Naive thymus-derived CD8-positive, alpha-beta T cell (primary cell): ENCODE measurements around the gene DENND2C. TPM values are rescaled to one million over a fixed set of nuclear protein-coding genes. Genes with fewer than 3 reads are reported as not detected.

ENCODE experiments used
- ATAC-seq, 2 donors: fragments of 150-1000 bp; cut with Tn5 transposase in 1 of 2; sonication (Bioruptor Pico), chemical (Tn5 transposase) in 1 of 2; 1 replicate in 1 of 2; 2 replicates in 1 of 2; pipeline ENCODE4 v1.10.0; 2021; ENCODE audit warnings: mild to moderate bottlenecking in 2 of 2, moderate library complexity in 2 of 2
- POLR2A ChIA-PET: fragments of 350-600 bp; sonication (Branson Sonifier 250); formaldehyde crosslinking; loops from one replicate; lab custom pipeline; 2021; ENCODE audit warnings: antibody characterized with exemption; lab: Charles Lee
- DNase-seq, 10 donors: peaks; one replicate each; pipeline versions ENCODE4 v3.0.0 to v3.0.0-alpha.2; 2020 to 2022
- H3K27ac Mint-ChIP-seq, 10 donors: one replicate each; pipeline ENCODE4 v1.8.0; 2020 to 2022; ENCODE audit warnings: mild to moderate bottlenecking in 10 of 10, mixed read lengths in 10 of 10, moderate library complexity in 4 of 10, inconsistent platforms in 1 of 10
- H3K27me3 Mint-ChIP-seq, 5 donors: one replicate each; pipeline ENCODE4 v1.8.0; 2021 to 2022; ENCODE audit warnings: mixed read lengths in 5 of 5
- H3K36me3 Mint-ChIP-seq, 3 donors: one replicate each; pipeline ENCODE4 v1.8.0; 2020 to 2022; ENCODE audit warnings: mixed read lengths in 3 of 3, mild to moderate bottlenecking in 2 of 3, inconsistent platforms in 1 of 3
- H3K4me1 Mint-ChIP-seq, 4 donors: one replicate each; pipeline ENCODE4 v1.8.0; 2021 to 2022; ENCODE audit warnings: mixed read lengths in 4 of 4
- H3K4me3 Mint-ChIP-seq, 10 donors: one replicate each; pipeline ENCODE4 v1.8.0; 2020 to 2022; ENCODE audit warnings: mild to moderate bottlenecking in 10 of 10, mixed read lengths in 10 of 10, moderate library complexity in 6 of 10, inconsistent platforms in 1 of 10
- H3K9me3 Mint-ChIP-seq, 9 donors: one replicate each; pipeline ENCODE4 v1.8.0; 2020 to 2022; ENCODE audit warnings: mixed read lengths in 9 of 9, mild to moderate bottlenecking in 3 of 9, inconsistent platforms in 1 of 9, moderate library complexity in 1 of 9
- polyA plus RNA-seq, 3 donors: library from polyadenylated mRNA; unstranded; fragments of 300-500 nt; fragmentation: Illumina TruSeq; gene quantifications; one replicate each; pipeline ENCODE4 v1.2.3, GENCODE V29; 2021
- total RNA-seq, 8 experiments: library from RNA in 2 of 8; stranded (reverse) in 2 of 8; gene quantifications; one replicate each; pipeline ENCODE4 v1.2.3 and lab custom pipeline; 2021 to 2026

The DENND2C gene
- total and polyA plus RNA-seq, 5 experiments from 2014 or later, result 0.44 to 2.3 (median 1.0) TPM

- DNase-seq, result peak in 3 of 10 donors; percentile 15 to 27 (median 16)
- Mint-ChIP-seq H3K36me3 (no peaks in the 10 kb centered on the region), H3K27ac (peak overlapping the region in 1 of 10 donors; percentile 41), H3K4me1 (peaks cover 2 to 15% (median 10%) of the 10 kb centered on the region in 4 donors), H3K27me3 (peaks cover 2 to 35% (median 8%) of the 10 kb centered on the region in 5 donors), H3K4me3 (peak overlapping the region in 7 of 10 donors; percentile 30 to 99 (median 73)), H3K9me3 (no peaks in the 10 kb centered on the region)
- no peak for ATAC-seq
- POLR2A ChIA-PET, result interaction anchor here (0.9 kb wide), 1 partner anchor 44 kb away, joined by 4 read pairs; no protein-coding TSS in a partner anchor
Measured at GRCh38 chr1:114671011-114671938, 1.4 kb upstream of the DENND2C start.

GRCh38 chr1:114670083-114671010, 498 bp upstream of the DENND2C start:
- H3K36me3 Mint-ChIP-seq, result no peaks in the 10 kb centered on the region
- H3K27ac Mint-ChIP-seq, result peak overlapping the region; percentile 65 to 98 (median 92)
- peaks cover 2 to 15% (median 10%) of the 10 kb centered on the region in 4 donors for H3K4me1 Mint-ChIP-seq
- peak; percentile 93 to 95 for ATAC-seq
- peak overlapping the region; percentile 91 to 99 (median 96) for H3K4me3 Mint-ChIP-seq
- POLR2A ChIA-PET, result interaction anchor here (0.5 to 2.3 kb wide), 3 partner anchors 45 to 190 kb away, joined by 3 to 8 read pairs (median 4); partner anchors contain the start of gene CSDE1
- no peaks in the 10 kb centered on the region for H3K9me3 Mint-ChIP-seq
- peaks cover 4 to 28% (median 11%) of the 10 kb centered on the region in 5 donors for H3K27me3 Mint-ChIP-seq
- DNase-seq, result peak; percentile 62 to 92 (median 80)

- peak overlapping the region; percentile 91 to 99 (median 96) for H3K4me3 Mint-ChIP-seq
- peaks cover 4 to 27% (median 11%) of the 10 kb centered on the region in 5 donors for H3K27me3 Mint-ChIP-seq
- POLR2A ChIA-PET, result interaction anchor here (0.8 to 2.3 kb wide), 2 partner anchors 47 to 89 kb away, joined by 4 to 8 read pairs; partner anchors contain the start of genes CSDE1 and NRAS
- peak in 1 of 10 donors; percentile 2 for DNase-seq
- H3K27ac Mint-ChIP-seq, result peak overlapping the region in 8 of 10 donors; percentile 22 to 95 (median 80)
- no peaks in the 10 kb centered on the region for H3K9me3 Mint-ChIP-seq
- H3K36me3 Mint-ChIP-seq, result no peaks in the 10 kb centered on the region
- H3K4me1 Mint-ChIP-seq, result peaks cover 2 to 15% (median 10%) of the 10 kb centered on the region in 4 donors
- ATAC-seq, result no peak
Measured at GRCh38 chr1:114668784-114669561, 876 bp downstream of the DENND2C start.

- peaks cover 2 to 15% (median 10%) of the 10 kb centered on the region in 4 donors for H3K4me1 Mint-ChIP-seq
- no peak for ATAC-seq
- DNase-seq, result no peak
- POLR2A ChIA-PET, result interaction anchor here (2.3 kb wide), 1 partner anchor 89 kb away, joined by 8 read pairs; the partner anchor contains the start of gene CSDE1
- no peaks in the 10 kb centered on the region for H3K36me3 Mint-ChIP-seq
- no peaks in the 10 kb centered on the region for H3K9me3 Mint-ChIP-seq
- H3K27me3 Mint-ChIP-seq, result peaks cover 4 to 25% (median 11%) of the 10 kb centered on the region in 5 donors
- H3K27ac Mint-ChIP-seq, result no peak overlapping the region
- peak overlapping the region in 2 of 10 donors; percentile 26 to 98 for H3K4me3 Mint-ChIP-seq
Measured at GRCh38 chr1:114668373-114668772, 1.5 kb downstream of the DENND2C start.

GRCh38 chr1:114666954-114667353, 2.9 kb downstream of the DENND2C start:
- Mint-ChIP-seq H3K9me3 (no peaks in the 10 kb centered on the region), H3K4me3 (no peak overlapping the region), H3K4me1 (peaks cover 2 to 15% (median 10%) of the 10 kb centered on the region in 4 donors), H3K36me3 (no peaks in the 10 kb centered on the region), H3K27ac (no peak overlapping the region), H3K27me3 (peaks cover 4 to 27% (median 11%) of the 10 kb centered on the region in 5 donors)
- ATAC-seq (no peak), DNase-seq (no peak)
- POLR2A ChIA-PET, result no interaction called here

GRCh38 chr1:114660238-114660637, 9.6 kb downstream of the DENND2C start:
- no peak overlapping the region for H3K27ac Mint-ChIP-seq
- peaks cover 0 to 31% (median 10%) of the 10 kb centered on the region in 5 donors for H3K27me3 Mint-ChIP-seq
- no peaks in the 10 kb centered on the region for H3K9me3 Mint-ChIP-seq
- no peak overlapping the region for H3K4me3 Mint-ChIP-seq
- H3K4me1 Mint-ChIP-seq, result no peaks in the 10 kb centered on the region
- no peaks in the 10 kb centered on the region for H3K36me3 Mint-ChIP-seq
- DNase-seq (no peak), ATAC-seq (no peak)
- POLR2A ChIA-PET, result no interaction called here

- H3K27me3 Mint-ChIP-seq, result peaks cover 0 to 5% (median 1%) of the 10 kb centered on the region in 5 donors
- H3K9me3 Mint-ChIP-seq, result no peaks in the 10 kb centered on the region
- DNase-seq, result no peak
- ATAC-seq, result no peak
- H3K36me3 Mint-ChIP-seq, result no peaks in the 10 kb centered on the region
- POLR2A ChIA-PET, result no interaction called here
- no peaks in the 10 kb centered on the region for H3K4me1 Mint-ChIP-seq
- peak overlapping the region in 2 of 10 donors; percentile 49 to 80 for H3K27ac Mint-ChIP-seq
- H3K4me3 Mint-ChIP-seq, result no peak overlapping the region
Measured at GRCh38 chr1:114651893-114652292, 18.0 kb downstream of the DENND2C start.

GRCh38 chr1:114648503-114648902, 21.3 kb downstream of the DENND2C start:
- Mint-ChIP-seq H3K27ac (no peak overlapping the region), H3K27me3 (peaks cover 0 to 2% (median 0%) of the 10 kb centered on the region in 5 donors), H3K9me3 (no peaks in the 10 kb centered on the region), H3K36me3 (no peaks in the 10 kb centered on the region), H3K4me1 (no peaks in the 10 kb centered on the region), H3K4me3 (no peak overlapping the region)
- no peak for DNase-seq
- POLR2A ChIA-PET, result no interaction called here
- ATAC-seq, result no peak

- POLR2A ChIA-PET, result no interaction called here
- no peak overlapping the region for H3K27ac Mint-ChIP-seq
Measured at GRCh38 chr1:114641377-114641776, 28.5 kb downstream of the DENND2C start.

GRCh38 chr1:114638910-114639309, 30.9 kb downstream of the DENND2C start:
- H3K27me3 Mint-ChIP-seq, result peaks cover 0 to 13% (median 0%) of the 10 kb centered on the region in 5 donors
- POLR2A ChIA-PET, result no interaction called here
- no peak overlapping the region for H3K27ac Mint-ChIP-seq
- H3K4me3 Mint-ChIP-seq, result no peak overlapping the region
- no peaks in the 10 kb centered on the region for H3K4me1 Mint-ChIP-seq
- no peaks in the 10 kb centered on the region for H3K9me3 Mint-ChIP-seq
- ATAC-seq (no peak), DNase-seq (no peak)
- no peaks in the 10 kb centered on the region for H3K36me3 Mint-ChIP-seq

More at GRCh38 chr1:114641377-114641776, 28.5 kb downstream of the DENND2C start:
- Mint-ChIP-seq H3K9me3 (no peaks in the 10 kb centered on the region), H3K4me3 (no peak overlapping the region), H3K36me3 (no peaks in the 10 kb centered on the region), H3K4me1 (no peaks in the 10 kb centered on the region), H3K27me3 (peaks cover 0 to 7% (median 0%) of the 10 kb centered on the region in 5 donors)
- no peak for ATAC-seq
- DNase-seq, result no peak

- Mint-ChIP-seq H3K27ac (no peak overlapping the region), H3K36me3 (peaks cover 4 to 16% (median 12%) of the 10 kb centered on the region in 3 donors), H3K4me1 (peaks cover 0 to 3% (median 0%) of the 10 kb centered on the region in 4 donors), H3K9me3 (peaks cover 0 to 20% (median 4%) of the 10 kb centered on the region in 9 donors), H3K27me3 (peaks cover 10 to 31% (median 28%) of the 10 kb centered on the region in 5 donors), H3K4me3 (no peak overlapping the region)
- POLR2A ChIA-PET, result no interaction called here
- ATAC-seq (no peak), DNase-seq (no peak)
Measured at GRCh38 chr1:114632427-114632826, 37.4 kb downstream of the DENND2C start.
